Natural killer cell (primary cell): ENCODE results near the gene SGCA. TPM values are rescaled to one million over a fixed set of nuclear protein-coding genes. Genes with fewer than 3 reads are reported as not detected.

Experiments used
- ATAC-seq, 3 donors: fragments of 150-1000 bp in 2 of 3; fragments of 200-7000 bp in 1 of 3; cut with Tn5 transposase; 1 replicate in 1 of 3; 2 replicates in 2 of 3; pipeline ENCODE4 v1.10.0; 2021; ENCODE audit warnings: mild to moderate bottlenecking in 2 of 3, moderate library complexity in 2 of 3
- DNase-seq, 2 donors: peaks; one replicate each; pipeline versions ENCODE4 v3.0.0 to v3.0.0-alpha.2; 2013 to 2021; ENCODE audit warnings: mixed read lengths in 1 of 2
- H3K27ac ChIP-seq: one replicate; pipeline ENCODE4 v1.5.1; 2013; ENCODE audit warnings: mild to moderate bottlenecking, low read length
- H3K27me3 ChIP-seq: one replicate; pipeline ENCODE4 v1.6.1; 2013; ENCODE audit warnings: low read length; ENCODE audit not compliant: control insufficient read depth, insufficient read depth
- H3K36me3 ChIP-seq: one replicate; pipeline ENCODE4 v1.6.1; 2013; ENCODE audit warnings: low read length; ENCODE audit not compliant: control insufficient read depth, insufficient read depth
- H3K4me1 ChIP-seq: one replicate; pipeline ENCODE4 v1.6.1; 2013; ENCODE audit warnings: low read length; ENCODE audit not compliant: control insufficient read depth, insufficient read depth
- H3K4me3 ChIP-seq: one replicate; pipeline ENCODE4 v1.5.1; 2013; ENCODE audit warnings: low read length
- H3K9me3 ChIP-seq: one replicate; pipeline ENCODE4 v1.6.1; 2013; ENCODE audit warnings: low read length; ENCODE audit not compliant: control insufficient read depth, insufficient read depth
- H3K27ac Mint-ChIP-seq, 2 donors: one replicate each; pipeline ENCODE4 v1.8.0; 2022; ENCODE audit warnings: mild to moderate bottlenecking in 2 of 2, mixed read lengths in 2 of 2, moderate library complexity in 1 of 2
- H3K27me3 Mint-ChIP-seq, 2 donors: one replicate each; pipeline ENCODE4 v1.8.0; 2022; ENCODE audit warnings: low read depth in 2 of 2, mixed read lengths in 2 of 2
- H3K36me3 Mint-ChIP-seq: one replicate; pipeline ENCODE4 v1.8.0; 2022; ENCODE audit warnings: mixed read lengths
- H3K4me1 Mint-ChIP-seq, 2 donors: one replicate each; pipeline ENCODE4 v1.8.0; 2022; ENCODE audit warnings: mixed read lengths in 2 of 2
- H3K4me3 Mint-ChIP-seq: one replicate; pipeline ENCODE4 v1.8.0; 2022; ENCODE audit warnings: mild to moderate bottlenecking, moderate library complexity, mixed read lengths
- H3K9me3 Mint-ChIP-seq, 2 donors: one replicate each; pipeline ENCODE4 v1.8.0; 2022; ENCODE audit warnings: mixed read lengths in 2 of 2
- whole genome bisulfite sequencing: methylation state at CpG from one replicate; pipeline ENCODE4 v1.1.7; 2013; ENCODE audit warnings: missing lambda C conversion rate; ENCODE audit not compliant: insufficient coverage; 5-methylcytosine and 5-hydroxymethylcytosine counted together
- intact Hi-C: fragments of 100-400 bp; cut with micrococcal nuclease; formaldehyde crosslinking; loops from one replicate; pipeline ENCODE4 v1.14.2; 2022
- total RNA-seq, 4 donors: library from RNA; stranded (reverse); fragments of 120-200 nt in 1 of 4; gene quantifications; one replicate each; pipeline versions ENCODE4 v1.2.3 to v1.2.4, GENCODE V29; 2013 to 2022
- TF ChIP-seq, protein P1 (sequence below): fragments of 200-600 bp; IDR thresholded peaks from one replicate; pipeline ENCODE4 v1.8.0; 2022; ENCODE audit warnings: antibody characterized with exemption

Gene SGCA
- total RNA-seq, 3 donors from 2014 or later (not counting 1 experiment from before 2014, with no cell fraction given): not detected

DNA sequence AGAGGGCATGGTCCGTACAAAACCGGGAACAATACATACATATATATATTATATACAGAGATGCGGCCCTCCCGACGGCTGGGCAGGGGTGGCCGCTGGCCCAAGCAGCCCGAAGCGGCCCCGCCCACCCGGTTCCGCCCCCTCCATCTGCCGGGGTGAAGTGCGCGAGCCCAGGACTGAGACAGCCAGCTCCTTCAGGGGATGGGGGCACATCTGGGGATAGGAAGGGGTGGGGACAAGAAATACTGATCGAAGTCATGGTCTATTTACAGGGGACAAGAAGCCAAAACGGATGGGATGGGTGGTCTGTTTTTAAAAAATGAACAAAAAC, 32.1 kb upstream of the SGCA start:
- Mint-ChIP-seq H3K27ac (peak overlapping the region in 1 of 2 donors; percentile 37), H3K9me3 (no peaks in the 10 kb centered on the region), H3K27me3 (peaks cover 2 to 8% of the 10 kb centered on the region in 2 donors), H3K4me3 (no peak overlapping the region), H3K4me1 (peaks cover 9 to 51% of the 10 kb centered on the region in 2 donors), H3K36me3 (no peaks in the 10 kb centered on the region)
- Histone ChIP-seq H3K4me3 (no peak overlapping the region), H3K27me3 (peaks cover 8% of the 10 kb centered on the region), H3K36me3 (peaks cover 45% of the 10 kb centered on the region), H3K4me1 (peaks cover 22% of the 10 kb centered on the region), H3K9me3 (no peaks in the 10 kb centered on the region), H3K27ac (no peak overlapping the region)
- WGBS: 85% methylated on average over 14 of the region's 16 CpGs
- TF ChIP-seq, protein P1, sequence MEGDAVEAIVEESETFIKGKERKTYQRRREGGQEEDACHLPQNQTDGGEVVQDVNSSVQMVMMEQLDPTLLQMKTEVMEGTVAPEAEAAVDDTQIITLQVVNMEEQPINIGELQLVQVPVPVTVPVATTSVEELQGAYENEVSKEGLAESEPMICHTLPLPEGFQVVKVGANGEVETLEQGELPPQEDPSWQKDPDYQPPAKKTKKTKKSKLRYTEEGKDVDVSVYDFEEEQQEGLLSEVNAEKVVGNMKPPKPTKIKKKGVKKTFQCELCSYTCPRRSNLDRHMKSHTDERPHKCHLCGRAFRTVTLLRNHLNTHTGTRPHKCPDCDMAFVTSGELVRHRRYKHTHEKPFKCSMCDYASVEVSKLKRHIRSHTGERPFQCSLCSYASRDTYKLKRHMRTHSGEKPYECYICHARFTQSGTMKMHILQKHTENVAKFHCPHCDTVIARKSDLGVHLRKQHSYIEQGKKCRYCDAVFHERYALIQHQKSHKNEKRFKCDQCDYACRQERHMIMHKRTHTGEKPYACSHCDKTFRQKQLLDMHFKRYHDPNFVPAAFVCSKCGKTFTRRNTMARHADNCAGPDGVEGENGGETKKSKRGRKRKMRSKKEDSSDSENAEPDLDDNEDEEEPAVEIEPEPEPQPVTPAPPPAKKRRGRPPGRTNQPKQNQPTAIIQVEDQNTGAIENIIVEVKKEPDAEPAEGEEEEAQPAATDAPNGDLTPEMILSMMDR: no peak
- DNase-seq (no peak), ATAC-seq (no peak)
- intact Hi-C loops: loop anchor here (5.0 kb wide), 1 partner anchor 34 kb away; the partner anchor contains the start of gene SGCA

- no peaks in the 10 kb centered on the region for H3K9me3 ChIP-seq
- TF ChIP-seq, protein P1: no peak
- H3K27ac ChIP-seq: no peak overlapping the region
- H3K4me3 ChIP-seq: no peak overlapping the region
- Mint-ChIP-seq H3K27ac (peak overlapping the region in 1 of 2 donors; percentile 37), H3K27me3 (peaks cover 0 to 6% of the 10 kb centered on the region in 2 donors), H3K4me3 (no peak overlapping the region), H3K36me3 (no peaks in the 10 kb centered on the region), H3K9me3 (no peaks in the 10 kb centered on the region), H3K4me1 (peaks cover 6 to 50% of the 10 kb centered on the region in 2 donors)
- H3K4me1 ChIP-seq: peaks cover 18% of the 10 kb centered on the region
- intact Hi-C loops: loop anchor here (5.0 kb wide), 1 partner anchor 33 kb away; the partner anchor contains the start of gene SGCA
- peaks cover 52% of the 10 kb centered on the region for H3K36me3 ChIP-seq
- H3K27me3 ChIP-seq: peaks cover 5% of the 10 kb centered on the region
- 90% methylated on average over 16 of the region's 16 CpGs for WGBS
- ATAC-seq: no peak
- no peak for DNase-seq
Observed at GRCh38 chr17:50134206-50135110, 31.3 kb upstream of the SGCA start.

DNA sequence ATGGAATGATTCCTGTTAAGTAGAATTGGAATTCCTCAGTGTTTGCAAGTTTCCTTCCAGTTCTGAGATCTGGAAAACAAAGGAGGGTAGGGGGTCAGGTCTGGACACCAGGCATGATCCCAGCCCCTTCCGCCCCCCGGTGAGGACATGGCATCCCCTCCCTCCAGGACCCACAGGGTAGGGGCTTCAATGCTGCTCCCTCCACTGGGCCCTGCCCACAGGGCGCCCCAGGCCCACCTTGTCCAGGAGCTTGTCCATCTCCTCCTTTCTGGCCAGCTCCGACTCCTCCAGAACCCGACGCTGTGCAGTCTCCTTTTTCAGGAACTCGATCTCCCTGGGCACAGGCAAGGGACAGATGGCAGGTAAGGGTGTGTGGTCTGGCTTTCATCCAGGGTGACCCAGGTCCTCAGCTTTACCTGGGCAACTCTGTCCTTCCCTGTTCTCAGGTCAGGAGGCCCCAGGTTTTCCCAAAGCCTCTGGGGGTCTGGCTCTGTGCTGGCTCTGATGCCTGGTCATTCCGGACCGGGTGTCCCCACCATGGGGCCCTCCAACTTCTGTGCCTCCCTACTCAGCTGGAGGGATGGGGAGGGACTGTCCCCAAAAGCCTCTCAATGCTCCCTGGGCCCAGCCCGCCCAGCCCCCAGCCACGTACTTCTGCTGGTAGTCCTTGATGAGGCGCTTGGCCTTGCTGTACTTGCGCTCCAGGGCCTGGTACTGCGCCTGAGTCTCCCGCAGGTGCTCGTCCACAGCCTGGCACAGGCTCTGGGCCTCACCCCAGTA, 30.3 kb upstream of the SGCA start:
- intact Hi-C loops: no loop called here
- Histone ChIP-seq H3K4me1 (peaks cover 20% of the 10 kb centered on the region), H3K9me3 (no peaks in the 10 kb centered on the region), H3K27ac (no peak overlapping the region), H3K36me3 (peaks cover 62% of the 10 kb centered on the region), H3K27me3 (peaks cover 4% of the 10 kb centered on the region), H3K4me3 (no peak overlapping the region)
- Mint-ChIP-seq H3K4me1 (peaks cover 17 to 55% of the 10 kb centered on the region in 2 donors), H3K9me3 (no peaks in the 10 kb centered on the region), H3K27ac (no peak overlapping the region), H3K4me3 (no peak overlapping the region), H3K36me3 (no peaks in the 10 kb centered on the region), H3K27me3 (peaks cover 0 to 6% of the 10 kb centered on the region in 2 donors)
- no peak for ATAC-seq
- TF ChIP-seq, protein P1: no peak
- no peak for DNase-seq
- WGBS: 98% methylated on average over 16 of the region's 16 CpGs
